HG03342 (cell line): Measurements from ENCODE around the gene PFKFB1.
"Not testable (repeated sequence)": the region's sequence is repeated elsewhere in the genome, so short reads cannot be mapped to it uniquely, and the experiment has no call there.

Source experiments
- ATAC-seq: cut with Tn5 transposase; IDR thresholded peaks from one replicate; pipeline ENCODE4 v1.9.1; 2021; ENCODE audit warnings: mild to moderate bottlenecking, moderate library complexity; ENCODE audit not compliant: unreplicated experiment

Gene PFKFB1

GRCh38 chrX:54994668-54995351 is 822 bp upstream of the PFKFB1 start:
- ATAC-seq, result no peak

- no peak for ATAC-seq
These were observed 921 bp downstream of the PFKFB1 start for GRCh38 chrX:54992911-54993622.

GRCh38 chrX:54991706-54992105 is 2.3 kb downstream of the PFKFB1 start:
- no peak for ATAC-seq

GRCh38 chrX:54983306-54983705 is 10.7 kb downstream of the PFKFB1 start:
- ATAC-seq, result not testable (repeated sequence)

GRCh38 chrX:54980334-54980733 is 13.7 kb downstream of the PFKFB1 start:
- no peak for ATAC-seq

- no peak for ATAC-seq
These were observed 14.6 kb downstream of the PFKFB1 start for GRCh38 chrX:54979432-54979831.

- ATAC-seq, result no peak
These were observed 15.5 kb downstream of the PFKFB1 start for GRCh38 chrX:54978448-54978847.

GRCh38 chrX:54977387-54977786 is 16.6 kb downstream of the PFKFB1 start:
- no peak for ATAC-seq

- ATAC-seq, result no peak
These were observed 29.1 kb downstream of the PFKFB1 start for GRCh38 chrX:54964766-54965497.

- no peak for ATAC-seq
These were observed 32.2 kb downstream of the PFKFB1 start for GRCh38 chrX:54961750-54962149.

- no peak for ATAC-seq
These were observed 43.1 kb downstream of the PFKFB1 start for GRCh38 chrX:54950730-54951375.

GRCh38 chrX:54945224-54945623 is 48.8 kb downstream of the PFKFB1 start:
- no peak for ATAC-seq

- ATAC-seq, result no peak
These were observed 49.2 kb downstream of the PFKFB1 start for GRCh38 chrX:54944816-54945215.

GRCh38 chrX:54937416-54937815 is 56.6 kb downstream of the PFKFB1 start:
- no peak for ATAC-seq

- no peak for ATAC-seq
These were observed 58.7 kb downstream of the PFKFB1 start for GRCh38 chrX:54935306-54935705.

- ATAC-seq, result no peak
These were observed 59.1 kb downstream of the PFKFB1 start for GRCh38 chrX:54934890-54935289.

GRCh38 chrX:54934058-54934457 is 59.9 kb downstream of the PFKFB1 start:
- no peak for ATAC-seq

GRCh38 chrX:54933150-54933826 is 60.7 kb downstream of the PFKFB1 start:
- ATAC-seq, result no peak

- no peak for ATAC-seq
These were observed 62.9 kb downstream of the PFKFB1 start for GRCh38 chrX:54931107-54931506.

GRCh38 chrX:54930291-54931049 is 63.5 kb downstream of the PFKFB1 start:
- no peak for ATAC-seq
